ENCODE results near the gene USP9X. TPM values are rescaled to one million over a fixed set of nuclear protein-coding genes. Genes with fewer than 3 reads are reported as not detected.

USP9X gene
- polyA plus RNA-seq, 2 donors: 8.6 to 13.7 TPM

DNA sequence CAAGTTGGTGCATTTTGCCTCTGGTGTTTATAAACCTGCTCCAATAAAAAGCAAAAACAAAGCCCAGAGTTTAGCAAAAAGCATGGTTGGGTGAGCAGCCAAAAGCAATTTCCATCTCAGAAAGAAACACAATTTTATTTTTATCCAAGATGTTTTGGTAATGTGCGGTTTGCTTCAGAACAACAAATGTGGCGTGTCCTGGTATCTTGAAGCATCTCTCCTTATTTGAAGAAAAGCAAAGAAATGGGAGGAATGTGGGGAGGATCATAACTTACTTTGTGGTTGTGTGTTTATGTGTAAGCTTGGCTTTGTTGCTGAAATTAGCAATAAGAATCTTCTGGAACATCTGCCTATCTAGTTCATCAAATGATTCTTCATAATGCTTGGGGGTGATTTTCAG lies 160.4 kb downstream of the USP9X start:
- Histone ChIP-seq H3K36me3 (ENCODE audit: control insufficient read depth in 2 of 2, insufficient read depth in 2 of 2, low read length in 1 of 2) (no peaks in the 10 kb centered on the region), H3K4me1 (ENCODE audit: control insufficient read depth in 2 of 2, insufficient read depth in 2 of 2, low read length in 1 of 2) (no peaks in the 10 kb centered on the region), H3K27me3 (ENCODE audit: control insufficient read depth in 1 of 2, insufficient read depth in 2 of 2, low read length in 2 of 2) (no peaks in the 10 kb centered on the region), H3K27ac (ENCODE audit: low read depth in 2 of 2, low read length in 1 of 2) (no peak overlapping the region), H3K4me3 (ENCODE audit: low read depth in 1 of 2, low read length in 2 of 2) (no peak overlapping the region), H3K9me3 (ENCODE audit: control insufficient read depth in 2 of 2, insufficient read depth in 1 of 2, low read depth in 1 of 2, low read length in 1 of 2) (no peaks in the 10 kb centered on the region)
- WGBS, 2 donors: 69 to 78% methylated on average over 2 of the region's 2 CpGs

DNA sequence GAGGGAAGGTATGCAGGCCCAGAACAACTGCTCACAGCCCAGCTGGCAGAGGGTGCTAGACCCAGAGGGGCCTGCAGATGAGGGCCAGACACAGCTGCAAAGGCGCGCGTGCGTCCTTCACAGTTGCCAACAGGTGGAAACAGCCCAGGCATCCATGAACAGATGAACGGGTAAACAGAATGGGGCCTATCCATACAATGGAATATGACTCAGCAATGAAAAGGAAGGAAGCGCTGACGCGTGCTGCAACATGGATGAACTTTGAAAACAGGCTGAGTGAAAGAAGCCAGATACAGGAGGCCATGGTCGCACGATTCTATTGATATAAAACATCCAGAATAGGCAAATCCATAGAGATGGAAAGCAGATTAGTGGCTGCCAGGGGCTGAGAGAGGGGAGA lies 165.6 kb downstream of the USP9X start:
- Histone ChIP-seq H3K27me3 (ENCODE audit: control insufficient read depth in 1 of 2, insufficient read depth in 2 of 2, low read length in 2 of 2) (no peaks in the 10 kb centered on the region), H3K27ac (ENCODE audit: low read depth in 2 of 2, low read length in 1 of 2) (no peak overlapping the region), H3K9me3 (ENCODE audit: control insufficient read depth in 2 of 2, insufficient read depth in 1 of 2, low read depth in 1 of 2, low read length in 1 of 2) (no peaks in the 10 kb centered on the region), H3K4me3 (ENCODE audit: low read depth in 1 of 2, low read length in 2 of 2) (no peak overlapping the region), H3K36me3 (ENCODE audit: control insufficient read depth in 2 of 2, insufficient read depth in 2 of 2, low read length in 1 of 2) (no peaks in the 10 kb centered on the region), H3K4me1 (ENCODE audit: control insufficient read depth in 2 of 2, insufficient read depth in 2 of 2, low read length in 1 of 2) (peaks cover 0 to 4% of the 10 kb centered on the region in 2 donors)
- 89 to 92% methylated on average over 10 of the region's 10 CpGs for WGBS, 2 donors

DNA sequence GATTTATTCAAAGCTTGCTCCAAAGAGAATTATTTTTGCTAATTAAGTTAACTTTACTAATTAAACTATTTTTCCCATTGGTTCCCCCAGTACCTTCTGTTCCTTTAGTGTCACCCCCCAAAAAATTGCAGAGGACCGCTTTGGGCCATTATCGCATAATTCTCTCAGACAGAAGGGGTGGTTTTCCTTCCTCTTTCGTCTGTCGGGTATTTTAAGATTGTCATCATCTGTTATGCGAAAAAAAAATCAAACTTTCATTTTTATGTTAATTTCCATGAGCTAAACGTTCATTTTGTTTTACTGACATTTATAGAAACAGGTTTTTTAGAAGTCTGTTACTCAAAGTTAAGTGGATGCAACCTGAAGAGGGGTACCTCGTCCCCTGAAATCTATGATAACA lies 172.6 kb downstream of the USP9X start:
- Histone ChIP-seq H3K36me3 (ENCODE audit: control insufficient read depth in 2 of 2, insufficient read depth in 2 of 2, low read length in 1 of 2) (no peaks in the 10 kb centered on the region), H3K27ac (ENCODE audit: low read depth in 2 of 2, low read length in 1 of 2) (no peak overlapping the region), H3K4me3 (ENCODE audit: low read depth in 1 of 2, low read length in 2 of 2) (no peak overlapping the region), H3K4me1 (ENCODE audit: control insufficient read depth in 2 of 2, insufficient read depth in 2 of 2, low read length in 1 of 2) (peaks cover 0 to 4% of the 10 kb centered on the region in 2 donors), H3K27me3 (ENCODE audit: control insufficient read depth in 1 of 2, insufficient read depth in 2 of 2, low read length in 2 of 2) (no peaks in the 10 kb centered on the region), H3K9me3 (ENCODE audit: control insufficient read depth in 2 of 2, insufficient read depth in 1 of 2, low read depth in 1 of 2, low read length in 1 of 2) (no peaks in the 10 kb centered on the region)
- 67% methylated on average over 7 of the region's 7 CpGs for WGBS, 2 donors

DNA sequence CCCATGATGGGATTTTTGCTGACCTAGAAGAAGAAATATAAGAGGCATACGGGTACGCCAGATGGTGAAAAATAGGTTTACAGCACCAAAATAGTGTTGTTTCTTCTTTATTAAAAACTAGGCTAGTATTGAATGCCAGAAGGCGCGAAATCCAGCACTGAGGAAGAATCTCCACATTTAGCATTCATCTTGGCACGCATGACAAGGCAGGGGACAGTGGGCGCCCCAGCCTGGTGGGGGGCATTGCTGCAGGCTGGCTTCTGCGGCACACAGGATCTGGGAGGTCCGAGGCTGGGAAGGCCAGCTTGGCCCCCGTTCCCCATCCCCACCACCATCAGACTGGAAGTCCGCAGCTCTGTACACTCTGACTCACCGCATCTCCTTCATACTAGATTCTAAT lies 173.0 kb downstream of the USP9X start:
- Histone ChIP-seq H3K9me3 (ENCODE audit: control insufficient read depth in 2 of 2, insufficient read depth in 1 of 2, low read depth in 1 of 2, low read length in 1 of 2) (no peaks in the 10 kb centered on the region), H3K36me3 (ENCODE audit: control insufficient read depth in 2 of 2, insufficient read depth in 2 of 2, low read length in 1 of 2) (no peaks in the 10 kb centered on the region), H3K27ac (ENCODE audit: low read depth in 2 of 2, low read length in 1 of 2) (no peak overlapping the region), H3K4me3 (ENCODE audit: low read depth in 1 of 2, low read length in 2 of 2) (no peak overlapping the region), H3K4me1 (ENCODE audit: control insufficient read depth in 2 of 2, insufficient read depth in 2 of 2, low read length in 1 of 2) (peaks cover 0 to 2% of the 10 kb centered on the region in 2 donors), H3K27me3 (ENCODE audit: control insufficient read depth in 1 of 2, insufficient read depth in 2 of 2, low read length in 2 of 2) (no peaks in the 10 kb centered on the region)
- 79 to 89% methylated on average over 10 to 11 of the region's 11 CpGs for WGBS, 2 donors

DNA sequence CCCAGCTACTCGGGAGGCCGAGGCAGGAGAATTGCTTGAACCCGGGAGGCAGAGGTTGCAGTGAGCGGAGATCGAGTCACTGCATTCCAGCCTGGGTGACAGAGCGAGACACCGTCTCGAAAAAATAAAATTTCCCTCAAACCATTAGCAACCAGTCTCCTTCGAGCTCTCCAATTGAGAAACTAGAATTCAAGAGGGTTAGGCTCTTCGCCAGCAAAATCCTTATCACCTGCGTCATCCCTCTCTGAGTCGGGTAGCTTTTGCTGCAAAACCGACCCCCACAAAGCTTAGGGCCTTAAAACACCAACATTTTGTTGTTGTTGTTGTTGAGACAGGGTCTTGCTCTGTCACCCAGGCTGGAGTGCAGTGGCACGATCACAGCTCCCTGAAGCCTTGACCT lies 173.6 kb downstream of the USP9X start:
- Histone ChIP-seq H3K36me3 (ENCODE audit: control insufficient read depth in 2 of 2, insufficient read depth in 2 of 2, low read length in 1 of 2) (no peaks in the 10 kb centered on the region), H3K27ac (ENCODE audit: low read depth in 2 of 2, low read length in 1 of 2) (no peak overlapping the region), H3K27me3 (ENCODE audit: control insufficient read depth in 1 of 2, insufficient read depth in 2 of 2, low read length in 2 of 2) (no peaks in the 10 kb centered on the region), H3K4me1 (ENCODE audit: control insufficient read depth in 2 of 2, insufficient read depth in 2 of 2, low read length in 1 of 2) (no peaks in the 10 kb centered on the region), H3K9me3 (ENCODE audit: control insufficient read depth in 2 of 2, insufficient read depth in 1 of 2, low read depth in 1 of 2, low read length in 1 of 2) (no peaks in the 10 kb centered on the region), H3K4me3 (ENCODE audit: low read depth in 1 of 2, low read length in 2 of 2) (no peak overlapping the region)
- WGBS, 2 donors: 92 to 94% methylated on average over 14 of the region's 14 CpGs

DNA sequence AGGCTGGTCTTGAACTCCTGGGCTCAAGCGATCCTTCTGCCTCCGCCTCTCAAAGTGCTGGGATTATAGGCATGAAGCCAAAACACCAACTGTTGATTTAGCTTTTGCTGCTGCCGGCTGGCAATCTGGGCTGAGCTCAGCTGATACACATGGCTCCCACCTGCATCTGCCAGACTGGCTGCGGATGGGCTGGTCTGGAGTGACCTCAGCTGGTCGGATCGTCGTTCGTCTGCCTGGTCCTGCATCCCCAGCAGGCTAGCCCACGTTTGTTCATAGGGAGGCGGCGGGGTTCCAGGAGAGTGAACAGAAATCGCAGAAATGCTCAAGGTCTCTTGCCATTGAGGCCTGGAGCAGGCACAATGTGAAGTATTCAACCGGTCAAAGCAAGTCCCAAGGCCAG lies 174.3 kb downstream of the USP9X start:
- no peaks in the 10 kb centered on the region for H3K9me3 ChIP-seq (ENCODE audit: control insufficient read depth in 2 of 2, insufficient read depth in 1 of 2, low read depth in 1 of 2, low read length in 1 of 2)
- no peak overlapping the region for H3K4me3 ChIP-seq (ENCODE audit: low read depth in 1 of 2, low read length in 2 of 2)
- no peak overlapping the region for H3K27ac ChIP-seq (ENCODE audit: low read depth in 2 of 2, low read length in 1 of 2)
- no peaks in the 10 kb centered on the region for H3K4me1 ChIP-seq (ENCODE audit: control insufficient read depth in 2 of 2, insufficient read depth in 2 of 2, low read length in 1 of 2)
- no peaks in the 10 kb centered on the region for H3K36me3 ChIP-seq (ENCODE audit: control insufficient read depth in 2 of 2, insufficient read depth in 2 of 2, low read length in 1 of 2)
- 72 to 73% methylated on average over 13 of the region's 13 CpGs for WGBS, 2 donors
- H3K27me3 ChIP-seq (ENCODE audit: control insufficient read depth in 1 of 2, insufficient read depth in 2 of 2, low read length in 2 of 2): no peaks in the 10 kb centered on the region

DNA sequence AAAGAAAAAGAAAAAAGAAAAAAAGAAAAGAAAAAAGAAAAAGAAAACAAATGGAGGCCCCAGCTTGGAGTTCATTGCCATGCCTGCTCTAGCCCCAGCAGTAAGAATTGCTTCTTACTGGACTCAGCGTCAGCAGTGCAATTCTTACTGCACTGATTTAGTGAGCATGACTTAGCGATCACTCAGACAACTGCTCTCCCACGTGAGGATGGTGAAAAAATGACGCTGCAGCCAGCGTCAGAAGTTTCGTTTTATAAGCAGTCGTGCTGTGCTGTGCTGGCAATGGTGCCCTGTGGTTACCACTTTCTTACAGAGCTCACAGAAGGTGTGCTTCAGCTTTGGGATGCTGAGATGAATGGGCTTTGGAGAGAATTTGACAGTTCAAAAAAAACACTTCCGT lies 180.4 kb downstream of the USP9X start:
- WGBS, 2 donors: 50 to 60% methylated on average over 8 of the region's 8 CpGs
- Histone ChIP-seq H3K36me3 (ENCODE audit: control insufficient read depth in 2 of 2, insufficient read depth in 2 of 2, low read length in 1 of 2) (no peaks in the 10 kb centered on the region), H3K27ac (ENCODE audit: low read depth in 2 of 2, low read length in 1 of 2) (no peak overlapping the region), H3K9me3 (ENCODE audit: control insufficient read depth in 2 of 2, insufficient read depth in 1 of 2, low read depth in 1 of 2, low read length in 1 of 2) (no peaks in the 10 kb centered on the region), H3K4me3 (ENCODE audit: low read depth in 1 of 2, low read length in 2 of 2) (no peak overlapping the region), H3K4me1 (ENCODE audit: control insufficient read depth in 2 of 2, insufficient read depth in 2 of 2, low read length in 1 of 2) (no peaks in the 10 kb centered on the region), H3K27me3 (ENCODE audit: control insufficient read depth in 1 of 2, insufficient read depth in 2 of 2, low read length in 2 of 2) (no peaks in the 10 kb centered on the region)

DNA sequence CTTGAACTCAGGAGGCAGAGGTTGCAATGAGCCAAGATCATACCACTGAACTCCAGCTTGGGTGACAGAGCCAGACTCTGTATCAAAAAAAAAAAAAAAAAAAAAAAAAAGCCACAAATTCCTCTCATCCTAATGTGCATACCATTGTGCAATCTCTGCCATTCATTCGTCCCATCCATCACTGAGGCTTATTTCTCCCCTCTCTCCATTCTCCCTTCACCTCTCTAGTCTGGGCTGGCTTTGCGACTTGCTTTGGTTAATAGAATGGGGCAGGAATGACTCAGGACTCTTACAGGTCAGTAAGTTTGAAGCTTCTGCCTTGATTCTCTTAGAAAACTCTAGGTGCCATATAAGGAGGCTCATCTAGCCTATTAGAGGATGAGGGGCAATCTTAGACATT lies 188.4 kb downstream of the USP9X start:
- no peak overlapping the region for H3K4me3 ChIP-seq (ENCODE audit: low read depth in 1 of 2, low read length in 2 of 2)
- H3K27me3 ChIP-seq (ENCODE audit: control insufficient read depth in 1 of 2, insufficient read depth in 2 of 2, low read length in 2 of 2): no peaks in the 10 kb centered on the region
- H3K9me3 ChIP-seq (ENCODE audit: control insufficient read depth in 2 of 2, insufficient read depth in 1 of 2, low read depth in 1 of 2, low read length in 1 of 2): no peaks in the 10 kb centered on the region
- 49 to 56% methylated on average over 2 of the region's 2 CpGs for WGBS, 2 donors
- no peaks in the 10 kb centered on the region for H3K36me3 ChIP-seq (ENCODE audit: control insufficient read depth in 2 of 2, insufficient read depth in 2 of 2, low read length in 1 of 2)
- H3K4me1 ChIP-seq (ENCODE audit: control insufficient read depth in 2 of 2, insufficient read depth in 2 of 2, low read length in 1 of 2): no peaks in the 10 kb centered on the region
- H3K27ac ChIP-seq (ENCODE audit: low read depth in 2 of 2, low read length in 1 of 2): no peak overlapping the region

DNA sequence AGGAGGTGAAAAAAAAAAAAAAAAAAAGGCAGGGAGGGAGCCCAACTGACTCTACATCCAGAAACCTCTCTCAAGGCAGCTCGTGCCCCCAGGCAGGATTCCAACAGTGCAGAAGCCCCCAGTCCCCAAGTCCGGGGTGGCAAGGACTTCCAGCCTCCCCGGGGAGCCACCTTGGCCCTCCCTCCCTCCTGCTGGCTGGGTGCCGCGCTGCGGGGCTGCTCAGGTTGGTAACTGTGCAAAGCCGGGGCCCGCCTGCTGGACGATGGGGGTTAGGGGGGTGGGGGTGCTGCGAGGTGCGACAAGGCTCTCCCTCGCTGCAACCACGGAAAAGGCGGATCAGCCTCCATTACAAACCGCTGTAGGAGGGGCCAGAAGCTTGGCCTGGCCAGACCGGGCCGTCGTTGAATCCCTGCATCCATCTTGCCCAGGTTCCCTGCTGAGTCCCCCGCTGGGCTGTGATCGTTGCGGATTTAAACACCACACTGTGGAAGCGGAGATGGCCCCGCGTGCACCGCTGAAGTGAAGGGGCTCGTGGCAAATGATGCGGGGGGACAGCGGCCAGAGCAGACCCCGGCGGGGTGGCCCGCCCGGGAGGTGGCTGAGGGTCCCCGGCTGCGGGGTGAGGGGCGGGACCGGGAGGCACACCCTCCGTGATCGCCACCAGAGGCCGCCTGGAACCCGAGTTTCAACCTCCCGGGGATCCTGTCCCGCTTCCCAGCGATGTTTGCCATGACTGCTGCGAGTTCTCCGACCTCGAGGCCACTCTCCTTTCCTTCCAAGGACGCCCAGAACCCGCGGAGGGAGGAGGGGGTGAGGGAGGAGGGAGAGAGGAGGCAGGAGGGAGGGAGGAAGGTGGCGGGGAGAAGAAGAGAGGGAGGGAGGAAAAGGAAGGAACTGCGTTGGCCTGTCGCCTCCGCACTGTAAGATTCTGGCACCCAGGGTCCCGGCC lies 190.7 kb downstream of the USP9X start:
- H3K27ac ChIP-seq (ENCODE audit: low read depth in 2 of 2, low read length in 1 of 2): peak overlapping the region in 1 of 2 donors; percentile 63
- no peaks in the 10 kb centered on the region for H3K36me3 ChIP-seq (ENCODE audit: control insufficient read depth in 2 of 2, insufficient read depth in 2 of 2, low read length in 1 of 2)
- no peaks in the 10 kb centered on the region for H3K4me1 ChIP-seq (ENCODE audit: control insufficient read depth in 2 of 2, insufficient read depth in 2 of 2, low read length in 1 of 2)
- peak overlapping the region; percentile 47 to 67 for H3K4me3 ChIP-seq (ENCODE audit: low read depth in 1 of 2, low read length in 2 of 2)
- no peaks in the 10 kb centered on the region for H3K9me3 ChIP-seq (ENCODE audit: control insufficient read depth in 2 of 2, insufficient read depth in 1 of 2, low read depth in 1 of 2, low read length in 1 of 2)
- 1% methylated on average over 41 to 54 of the region's 54 CpGs for WGBS, 2 donors
- H3K27me3 ChIP-seq (ENCODE audit: control insufficient read depth in 1 of 2, insufficient read depth in 2 of 2, low read length in 2 of 2): no peaks in the 10 kb centered on the region
